Fibroblast of gingiva (primary cell): ENCODE measurements around the gene MTMR10.
A peak's percentile ranks its signal among the peaks of the same experiment; 100 is the strongest.

Source experiments
- DNase-seq: peaks from one replicate; pipeline ENCODE4 v3.0.0-alpha.2; 2011; ENCODE audit warnings: low read depth

MTMR10 gene

GRCh38 chr15:30956216-30957124 lies 35.0 kb downstream of the MTMR10 start:
- DNase-seq, result no peak

DNA sequence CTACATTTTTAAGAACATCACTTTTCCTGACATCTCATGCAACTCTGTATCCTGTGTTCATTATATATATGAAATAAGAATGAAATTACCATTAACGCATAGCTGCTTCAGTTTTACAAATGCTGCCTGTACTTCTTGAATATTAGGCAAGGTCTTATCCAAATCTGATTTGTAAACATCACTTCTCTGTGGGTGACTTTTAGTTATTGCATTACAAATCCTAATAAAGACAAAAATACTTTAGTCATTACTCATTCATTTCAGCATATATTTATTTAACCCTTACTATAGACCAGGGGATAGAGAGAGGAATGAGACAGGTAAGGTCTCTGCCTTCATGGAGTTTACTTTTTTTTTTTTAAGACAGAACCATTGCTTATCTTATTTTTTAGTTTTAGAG lies 36.8 kb downstream of the MTMR10 start:
- DNase-seq, result peak; percentile 28

GRCh38 chr15:30953731-30954378 lies 37.6 kb downstream of the MTMR10 start:
- peak; percentile 86 for DNase-seq

- no peak for DNase-seq
Measured at GRCh38 chr15:30953183-30953582, 38.2 kb downstream of the MTMR10 start.

- no peak for DNase-seq
Measured at GRCh38 chr15:30943654-30944335, 47.6 kb downstream of the MTMR10 start.

GRCh38 chr15:30941520-30941919 lies 49.9 kb downstream of the MTMR10 start:
- no peak for DNase-seq

DNA sequence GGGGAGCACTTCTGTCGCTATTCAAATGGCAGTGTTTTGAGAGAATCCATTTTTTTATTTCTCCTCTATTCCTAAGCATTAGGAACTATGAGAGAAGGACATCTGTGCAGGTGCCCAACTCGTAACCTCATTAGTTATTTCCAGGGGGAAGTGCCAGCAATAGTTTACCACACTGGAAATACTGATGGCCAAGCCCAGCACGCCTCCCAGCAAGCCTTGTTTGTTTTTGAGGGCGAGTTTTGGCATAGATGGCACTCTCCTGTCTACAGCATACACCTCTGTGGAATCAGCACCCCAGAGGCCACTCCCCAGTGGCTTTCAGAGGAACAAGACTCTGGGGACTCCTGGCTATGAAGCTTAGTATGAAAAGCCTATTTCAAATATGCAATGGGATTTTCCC lies 51.1 kb downstream of the MTMR10 start:
- DNase-seq, result no peak

DNA sequence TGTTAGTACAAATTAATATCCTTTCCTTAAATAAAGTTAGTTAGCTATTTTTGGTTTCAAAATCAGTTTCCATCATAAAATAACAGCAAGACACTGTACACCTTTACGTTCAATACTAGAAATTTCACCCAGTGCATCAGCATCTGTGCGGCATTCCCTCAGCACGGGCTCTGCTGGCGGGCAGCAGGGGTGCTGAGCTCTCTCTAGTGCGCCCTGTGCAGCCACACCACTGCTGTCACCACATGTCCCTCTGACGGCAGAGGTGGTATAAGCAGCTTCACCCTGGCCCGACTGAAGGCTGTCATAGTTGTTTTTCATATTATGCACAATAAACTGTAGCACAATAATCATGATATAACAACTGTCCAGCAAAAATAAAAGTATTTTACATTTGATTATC lies 52.3 kb downstream of the MTMR10 start:
- DNase-seq, result no peak

DNA sequence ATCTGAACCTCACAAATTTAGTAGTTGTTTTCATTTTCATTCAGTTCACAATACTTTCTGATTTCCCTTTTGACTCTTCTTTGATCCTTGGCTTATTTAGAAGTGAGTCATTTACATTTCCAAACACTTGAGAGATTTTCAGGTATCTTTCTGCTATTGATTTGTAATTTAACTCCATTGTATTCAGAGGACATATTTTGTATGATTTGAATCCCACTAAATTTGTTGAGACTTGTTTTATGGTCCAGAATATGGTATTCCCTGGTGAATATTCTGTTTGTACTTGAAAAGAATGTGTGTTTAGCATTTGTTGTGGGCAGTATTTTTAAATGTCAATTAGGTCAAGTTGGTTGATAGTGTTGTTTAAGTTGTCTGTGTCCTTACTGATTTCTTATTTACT lies 58.1 kb downstream of the MTMR10 start:
- DNase-seq, result no peak

DNA sequence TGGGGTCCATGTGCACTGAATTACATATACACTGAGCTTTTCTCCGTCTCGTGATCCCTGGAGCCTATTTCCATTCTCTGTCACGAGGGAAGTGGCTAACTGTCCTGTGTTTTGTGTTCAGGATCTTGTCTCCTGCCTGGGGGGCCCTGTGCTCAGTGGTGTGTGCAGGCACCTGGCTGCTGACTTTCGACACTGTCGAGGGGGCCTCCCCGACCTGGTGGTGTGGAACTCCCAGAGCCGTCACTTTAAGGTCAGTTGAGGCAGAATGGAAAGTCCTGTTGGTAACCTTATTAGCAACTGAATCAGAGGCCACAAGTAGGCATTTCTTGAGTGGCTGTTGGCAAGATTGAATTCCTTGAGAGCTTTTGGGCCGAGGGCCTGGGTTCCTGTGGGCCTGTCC lies 61.0 kb downstream of the MTMR10 start:
- no peak for DNase-seq

- no peak for DNase-seq
Measured at GRCh38 chr15:30929982-30930381, 61.4 kb downstream of the MTMR10 start.

- no peak for DNase-seq
Measured at GRCh38 chr15:30929064-30929669, 62.3 kb downstream of the MTMR10 start.

DNA sequence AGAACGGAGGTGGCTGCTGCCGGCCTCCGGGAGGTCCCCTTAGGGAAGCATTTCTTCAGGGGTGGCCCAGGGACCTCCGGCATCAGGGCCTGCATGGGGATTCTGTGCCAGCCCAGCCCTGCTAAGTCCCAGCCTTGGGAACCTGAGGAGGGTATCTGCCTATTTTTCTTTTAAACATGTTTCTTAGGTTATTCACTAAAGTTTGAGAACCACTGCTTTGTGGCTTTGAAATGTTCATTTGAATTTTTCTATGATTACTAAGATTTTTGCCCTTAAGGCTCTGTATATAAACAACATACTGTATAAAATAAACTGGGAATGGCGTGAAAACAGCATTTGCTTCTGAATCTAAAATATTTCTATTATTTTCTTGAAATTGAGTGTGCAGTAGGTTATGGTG lies 63.4 kb downstream of the MTMR10 start:
- DNase-seq, result no peak

- DNase-seq, result no peak
Measured at GRCh38 chr15:30927148-30927761, 64.2 kb downstream of the MTMR10 start.

- no peak for DNase-seq
Measured at GRCh38 chr15:30926161-30926560, 65.3 kb downstream of the MTMR10 start.

GRCh38 chr15:30925686-30926085 lies 65.7 kb downstream of the MTMR10 start:
- no peak for DNase-seq

DNA sequence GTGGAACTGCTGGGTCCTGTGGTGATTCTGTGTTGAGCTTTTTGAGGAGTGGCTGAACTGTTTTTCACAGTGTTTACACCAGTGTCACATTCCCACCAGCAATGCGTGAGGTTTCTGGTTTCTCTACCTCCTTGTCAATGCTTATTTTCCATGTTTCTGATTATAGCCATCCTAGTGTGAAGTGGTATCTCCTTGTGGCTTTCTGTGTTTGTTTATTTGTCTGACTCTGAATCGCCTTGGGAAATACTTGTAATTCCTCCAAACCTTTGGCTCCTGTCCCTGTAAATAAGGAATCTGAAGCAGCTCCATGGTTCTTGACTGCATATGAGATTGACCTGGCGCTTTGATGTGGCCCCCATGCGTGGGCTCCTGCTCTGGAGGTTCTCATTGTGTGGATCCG lies 67.1 kb downstream of the MTMR10 start:
- DNase-seq, result peak; percentile 83

- no peak for DNase-seq
Measured at GRCh38 chr15:30923429-30923828, 68.0 kb downstream of the MTMR10 start.

DNA sequence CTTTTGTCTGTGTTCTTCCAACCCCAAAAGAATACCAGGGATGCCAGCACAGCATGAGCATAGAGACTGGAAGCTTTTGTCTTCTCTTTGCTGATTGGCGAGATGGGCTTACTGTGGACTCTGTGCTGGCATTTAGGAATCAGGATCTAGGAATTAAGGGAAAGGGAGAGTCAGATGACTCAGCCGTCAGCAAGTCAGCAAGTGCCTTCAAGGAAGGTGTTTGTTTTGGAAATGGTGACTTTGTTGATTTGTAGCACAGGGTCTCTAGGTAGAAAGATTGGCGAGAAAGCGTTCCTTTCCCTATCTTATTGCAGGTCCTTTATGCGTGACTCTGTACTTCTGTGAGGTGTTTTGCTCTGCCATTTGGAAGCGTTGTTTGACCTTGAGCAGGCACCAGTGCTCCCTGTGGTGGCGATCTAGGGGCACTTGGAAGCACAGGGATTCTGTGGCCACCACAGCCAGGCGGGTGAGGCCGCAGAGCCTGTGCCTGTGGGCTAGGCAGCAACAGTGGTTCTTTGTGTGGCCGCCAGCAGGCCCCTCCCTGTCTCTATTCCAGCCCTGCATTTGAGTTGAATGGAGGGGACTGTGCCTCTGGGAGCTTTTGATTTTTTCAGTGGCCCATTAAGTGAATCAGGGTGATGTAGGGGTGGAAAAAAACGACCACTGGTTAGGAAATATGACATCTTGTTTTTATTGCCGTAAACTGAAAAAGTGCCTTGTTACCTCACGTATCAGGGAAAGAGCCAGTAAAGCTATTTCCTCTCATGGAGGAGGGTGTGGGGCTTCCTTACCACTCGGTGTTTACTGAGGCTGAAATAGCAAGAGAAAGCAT lies 68.7 kb downstream of the MTMR10 start:
- no peak for DNase-seq

- DNase-seq, result no peak
Measured at GRCh38 chr15:30921781-30922479, 69.5 kb downstream of the MTMR10 start.

- no peak for DNase-seq
Measured at GRCh38 chr15:30921106-30921505, 70.3 kb downstream of the MTMR10 start.
